ENCODE data around the gene OBP2A. TPM values are rescaled to one million over a fixed set of nuclear protein-coding genes. Genes with fewer than 3 reads are reported as not detected.

The OBP2A gene
- total and polyA plus RNA-seq, 2 of the 8 experiments (the other 6 are each of a cell fraction or from before 2014, with no cell fraction given), result not detected

GRCh38 chr9:135572233-135572632 is 26.3 kb downstream of the OBP2A start (continued):
- TF ChIP-seq CHD7 (IDR thresholded peaks at IDR 0.05; ENCODE audit: insufficient replicate concordance, low read length) (no peak), HDAC6 (IDR thresholded peaks at IDR 0.05; ENCODE audit: low read depth, low read length) (no peak), CHD2 (IDR thresholded peaks at IDR 0.05; ENCODE audit: low read length) (no peak), TCF12 (IDR thresholded peaks at IDR 0.05; ENCODE audit: low read depth, low read length) (no peak), HDAC2 (IDR thresholded peaks at IDR 0.05; ENCODE audit: borderline replicate concordance in 1 of 2, low read depth in 2 of 2, low read length in 2 of 2) (no peak), SIN3A (conservative IDR thresholded peaks at IDR 0.05 in 1 of 2, IDR thresholded peaks at IDR 0.05 in 1 of 2; ENCODE audit: low read depth in 1 of 2, low read length in 2 of 2) (no peak), TAF7 (optimal IDR thresholded peaks at IDR 0.05; ENCODE audit: borderline replicate concordance, low read depth, low read length) (no peak), MAFK (IDR thresholded peaks at IDR 0.05; ENCODE audit: low read depth, low read length) (no peak), SAP30 (IDR thresholded peaks at IDR 0.05; ENCODE audit: insufficient read depth, insufficient replicate concordance, low read length) (no peak), ASH2L (IDR thresholded peaks at IDR 0.05; ENCODE audit: low read length) (no peak), BCL11A (IDR thresholded peaks at IDR 0.05; ENCODE audit: low read depth in 2 of 2, low read length in 2 of 2) (no peak), NRF1 (IDR thresholded peaks at IDR 0.05; ENCODE audit: low read depth, low read length) (no peak)

Measured in H1 (cell line).